Fibroblast of lung (primary cell): ENCODE data around the gene CHGA. TPM values are rescaled to one million over a fixed set of nuclear protein-coding genes. Genes with fewer than 3 reads are reported as not detected.

Source experiments
- DNase-seq, 2 donors: peaks; one replicate each; pipeline versions ENCODE4 v3.0.0 to v3.0.0-alpha.2; 2010; ENCODE audit warnings: low read depth in 2 of 2
- H2AFZ ChIP-seq: 2 replicates; pipeline ENCODE4 v1.5.1; 2012; ENCODE audit warnings: low read length, control low read depth, inconsistent platforms
- H3K27ac ChIP-seq: 2 replicates; pipeline ENCODE4 v1.5.1; 2011; ENCODE audit warnings: low read length, control low read depth; ENCODE audit not compliant: insufficient read depth
- H3K27me3 ChIP-seq: 2 replicates; pipeline ENCODE4 v1.5.1; 2011; ENCODE audit warnings: mild to moderate bottlenecking, low read length; ENCODE audit not compliant: control insufficient read depth, insufficient read depth
- H3K36me3 ChIP-seq: 2 replicates; pipeline ENCODE4 v1.5.1; 2011; ENCODE audit warnings: low read length; ENCODE audit not compliant: control insufficient read depth, insufficient read depth
- H3K4me1 ChIP-seq: 2 replicates; pipeline ENCODE4 v1.5.1; 2011; ENCODE audit warnings: low read length; ENCODE audit not compliant: control insufficient read depth, insufficient read depth; ENCODE audit errors: extremely low read depth
- H3K4me2 ChIP-seq: 2 replicates; pipeline ENCODE4 v1.5.1; 2011; ENCODE audit warnings: low read length, control low read depth; ENCODE audit not compliant: insufficient read depth; ENCODE audit errors: extremely low read depth
- H3K4me3 ChIP-seq, 4 experiments: fragments of 200-600 bp in 1 of 4; sonication (generic) in 1 of 4; replicated peaks in 1 of 4; 2 replicates each; pipeline ENCODE4 v1.5.1; 2011 to 2016; ENCODE audit warnings: low read length in 4 of 4, low read depth in 3 of 4, mild to moderate bottlenecking in 3 of 4, control low read depth in 2 of 4, inconsistent platforms in 1 of 4, mixed read lengths in 1 of 4; ENCODE audit not compliant: insufficient read depth in 1 of 4; ENCODE audit errors: control extremely low read depth in 1 of 4
- H3K79me2 ChIP-seq: 2 replicates; pipeline ENCODE4 v1.5.1; 2012; ENCODE audit warnings: mild to moderate bottlenecking, low read length, inconsistent platforms; ENCODE audit not compliant: control insufficient read depth, insufficient read depth
- H3K9ac ChIP-seq: 2 replicates; pipeline ENCODE4 v1.5.1; 2011; ENCODE audit warnings: mild to moderate bottlenecking, low read length, control low read depth; ENCODE audit not compliant: insufficient read depth
- H3K9me3 ChIP-seq: 2 replicates; pipeline ENCODE4 v1.5.1; 2012; ENCODE audit warnings: low read depth, low read length; ENCODE audit not compliant: control insufficient read depth, insufficient read depth
- H4K20me1 ChIP-seq: 2 replicates; pipeline ENCODE4 v1.5.1; 2011; ENCODE audit warnings: low read length; ENCODE audit not compliant: control insufficient read depth, insufficient read depth; ENCODE audit errors: extremely low read depth
- EZH2 ChIP-seq: IDR thresholded peaks from 2 replicates; pipeline ENCODE4 v1.5.1; 2012; ENCODE audit warnings: low read length, control low read depth, mild to moderate bottlenecking; ENCODE audit errors: missing control alignments
- polyA plus RNA-seq, 2 donors: library from polyadenylated mRNA; depleted of rRNA in 1 of 2; stranded (reverse) in 1 of 2; unstranded in 1 of 2; fragments of >200 nt; gene quantifications; 2 replicates each; pipeline ENCODE4 v1.2.1, GENCODE V29; 2011 to 2012; ENCODE audit warnings: missing spikeins in 1 of 2
- total RNA-seq: library from RNA; depleted of rRNA; stranded (reverse); fragments of >200 nt; gene quantifications from 2 replicates; pipeline ENCODE4 v1.2.1, GENCODE V29; 2014
- TF ChIP-seq, protein P1 (sequence below), 2 donors: IDR thresholded peaks in 1 of 2; conservative IDR thresholded peaks in 1 of 2; 1 replicate in 1 of 2; 2 replicates in 1 of 2; pipeline ENCODE4 v1.5.1; 2011 to 2012; ENCODE audit warnings: low read length in 2 of 2, control low read depth in 1 of 2, inconsistent platforms in 1 of 2, low read depth in 1 of 2, mild to moderate bottlenecking in 1 of 2

CHGA gene
- total and polyA plus RNA-seq, 2 donors (not counting 1 experiment from before 2014, with no cell fraction given): not detected

DNA sequence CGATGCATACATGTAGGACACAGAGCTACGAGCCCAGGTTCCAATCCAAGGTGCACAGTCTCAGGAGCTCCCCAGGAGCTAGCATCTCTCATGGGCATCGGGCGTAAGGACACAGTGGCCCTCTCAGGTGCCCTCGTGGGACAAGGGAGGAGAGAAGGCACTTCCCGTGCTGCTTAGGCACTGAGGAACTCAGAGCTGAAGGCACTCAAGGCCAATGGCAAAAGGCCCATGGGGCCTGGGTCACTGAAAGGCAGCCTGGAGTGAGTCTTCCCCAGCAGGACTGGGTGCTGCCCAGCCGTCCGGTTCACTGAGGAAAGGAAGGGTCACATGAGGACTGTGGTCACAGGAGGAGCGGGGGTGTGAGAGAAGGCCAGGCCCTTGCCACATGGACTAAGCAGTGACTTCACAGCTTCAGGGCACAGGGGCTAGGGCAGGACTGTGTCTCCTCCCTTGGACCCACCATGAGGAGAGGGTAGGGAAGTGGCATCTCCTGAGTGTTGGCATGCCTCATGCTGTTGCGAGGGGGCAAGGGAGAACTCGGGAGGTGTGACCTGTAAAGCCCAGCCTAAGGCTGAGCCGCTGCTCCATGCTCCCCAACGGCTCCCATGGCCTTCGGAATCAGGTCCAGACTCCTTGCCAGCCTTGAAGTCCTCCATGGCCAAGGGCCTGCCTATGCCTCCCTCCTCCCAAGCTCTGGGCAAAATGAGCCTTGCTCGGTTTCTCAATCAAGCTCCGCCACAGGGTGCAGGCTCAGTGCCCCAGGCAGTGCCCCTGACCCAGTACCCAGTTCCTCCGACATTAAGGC is 51.8 kb downstream of the CHGA start:
- Histone ChIP-seq H3K36me3 (no peaks in the 10 kb centered on the region), H3K4me1 (peaks cover 6% of the 10 kb centered on the region), H4K20me1 (no peaks in the 10 kb centered on the region), H3K4me2 (no peak overlapping the region), H3K27me3 (no peaks in the 10 kb centered on the region), H3K9me3 (no peaks in the 10 kb centered on the region), H3K79me2 (no peaks in the 10 kb centered on the region), H2AFZ (no peak overlapping the region), H3K9ac (no peak overlapping the region), H3K4me3 (no peak overlapping the region), H3K27ac (no peak overlapping the region)
- no peak for DNase-seq
- TF ChIP-seq, protein P1, sequence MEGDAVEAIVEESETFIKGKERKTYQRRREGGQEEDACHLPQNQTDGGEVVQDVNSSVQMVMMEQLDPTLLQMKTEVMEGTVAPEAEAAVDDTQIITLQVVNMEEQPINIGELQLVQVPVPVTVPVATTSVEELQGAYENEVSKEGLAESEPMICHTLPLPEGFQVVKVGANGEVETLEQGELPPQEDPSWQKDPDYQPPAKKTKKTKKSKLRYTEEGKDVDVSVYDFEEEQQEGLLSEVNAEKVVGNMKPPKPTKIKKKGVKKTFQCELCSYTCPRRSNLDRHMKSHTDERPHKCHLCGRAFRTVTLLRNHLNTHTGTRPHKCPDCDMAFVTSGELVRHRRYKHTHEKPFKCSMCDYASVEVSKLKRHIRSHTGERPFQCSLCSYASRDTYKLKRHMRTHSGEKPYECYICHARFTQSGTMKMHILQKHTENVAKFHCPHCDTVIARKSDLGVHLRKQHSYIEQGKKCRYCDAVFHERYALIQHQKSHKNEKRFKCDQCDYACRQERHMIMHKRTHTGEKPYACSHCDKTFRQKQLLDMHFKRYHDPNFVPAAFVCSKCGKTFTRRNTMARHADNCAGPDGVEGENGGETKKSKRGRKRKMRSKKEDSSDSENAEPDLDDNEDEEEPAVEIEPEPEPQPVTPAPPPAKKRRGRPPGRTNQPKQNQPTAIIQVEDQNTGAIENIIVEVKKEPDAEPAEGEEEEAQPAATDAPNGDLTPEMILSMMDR (conservative IDR thresholded peaks at IDR 0.05 in 1 of 2, IDR thresholded peaks at IDR 0.05 in 1 of 2; ENCODE audit: low read depth in 1 of 2, low read length in 2 of 2): no peak
- TF ChIP-seq EZH2: no peak

DNA sequence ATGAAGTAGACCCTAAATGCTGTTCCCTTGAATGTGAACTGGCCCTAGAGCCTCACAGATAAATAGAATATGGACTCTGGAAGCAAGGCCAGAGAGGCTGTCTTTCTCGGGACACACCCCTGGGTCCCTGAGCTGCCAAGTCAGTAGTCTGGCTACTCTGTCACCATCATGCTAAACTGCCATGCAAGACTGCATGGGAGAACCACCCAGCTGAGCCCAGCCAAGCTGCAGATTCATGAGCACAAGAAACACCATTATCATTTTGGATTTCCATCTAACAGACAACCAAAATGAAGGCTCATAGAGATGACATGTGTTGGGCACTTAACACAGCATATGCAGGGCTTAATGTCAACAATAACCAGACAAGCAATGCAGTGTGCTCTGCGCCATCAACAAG is 53.3 kb downstream of the CHGA start:
- Histone ChIP-seq H4K20me1 (no peaks in the 10 kb centered on the region), H3K4me3 (no peak overlapping the region), H3K27me3 (no peaks in the 10 kb centered on the region), H3K27ac (no peak overlapping the region), H3K79me2 (no peaks in the 10 kb centered on the region), H3K9ac (no peak overlapping the region), H3K36me3 (no peaks in the 10 kb centered on the region), H3K4me2 (no peak overlapping the region), H3K4me1 (peaks cover 6% of the 10 kb centered on the region), H3K9me3 (no peaks in the 10 kb centered on the region), H2AFZ (no peak overlapping the region)
- TF ChIP-seq, protein P1 (conservative IDR thresholded peaks at IDR 0.05 in 1 of 2, IDR thresholded peaks at IDR 0.05 in 1 of 2; ENCODE audit: low read depth in 1 of 2, low read length in 2 of 2): no peak
- TF ChIP-seq EZH2: no peak
- no peak for DNase-seq

DNA sequence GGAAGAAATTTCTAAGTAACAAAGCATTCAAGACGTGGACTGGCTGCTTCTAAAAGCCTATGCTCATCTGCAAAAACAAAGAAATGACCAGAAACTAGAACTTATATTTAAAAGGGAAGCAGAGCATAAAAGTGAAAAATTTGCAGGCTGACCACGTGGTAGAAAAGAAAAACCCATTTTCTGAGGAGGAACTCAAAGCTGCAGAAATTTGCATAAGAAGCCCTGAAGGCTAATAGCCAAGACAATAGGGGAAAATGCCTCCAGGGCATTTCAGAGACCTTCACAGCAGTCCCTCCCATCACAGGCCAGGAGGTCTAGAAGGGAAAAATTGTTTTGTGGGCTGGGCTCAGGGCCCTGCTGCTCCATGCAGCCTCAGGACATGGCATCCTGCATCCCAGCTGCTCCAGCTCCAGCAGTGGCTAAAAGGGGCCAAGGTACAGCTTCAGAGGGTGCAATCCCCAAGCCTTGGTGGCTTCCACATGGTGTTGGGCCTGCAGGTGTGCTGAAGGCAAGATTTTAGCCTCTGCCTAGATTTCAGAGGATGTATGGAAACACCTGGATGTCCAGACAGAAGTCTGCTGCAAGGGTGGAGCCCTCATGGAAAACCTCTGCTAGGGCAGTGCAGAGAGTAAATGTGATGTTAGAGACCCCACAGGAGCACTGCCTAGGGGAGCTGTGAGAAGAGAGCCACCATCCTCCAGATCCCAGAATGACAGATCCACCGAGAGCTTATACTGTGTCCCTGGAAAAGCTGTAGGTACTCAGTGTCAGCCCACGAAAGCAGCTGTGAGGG is 55.5 kb downstream of the CHGA start:
- Histone ChIP-seq H3K4me2 (no peak overlapping the region), H3K36me3 (no peaks in the 10 kb centered on the region), H3K79me2 (no peaks in the 10 kb centered on the region), H3K27me3 (no peaks in the 10 kb centered on the region), H4K20me1 (no peaks in the 10 kb centered on the region), H3K27ac (no peak overlapping the region), H3K9me3 (no peaks in the 10 kb centered on the region), H3K4me3 (no peak overlapping the region), H3K4me1 (peaks cover 5% of the 10 kb centered on the region), H3K9ac (no peak overlapping the region), H2AFZ (no peak overlapping the region)
- no peak for TF ChIP-seq EZH2
- TF ChIP-seq, protein P1 (conservative IDR thresholded peaks at IDR 0.05 in 1 of 2, IDR thresholded peaks at IDR 0.05 in 1 of 2; ENCODE audit: low read depth in 1 of 2, low read length in 2 of 2): no peak
- no peak for DNase-seq
